Esophagus (tissue), 2 donors: ENCODE measurements around the gene FOXRED2. TPM values are rescaled to one million over a fixed set of nuclear protein-coding genes. Genes with fewer than 3 reads are reported as not detected.

Source experiments
- H3K27ac ChIP-seq, 2 donors: one replicate each; pipeline ENCODE4 v1.5.1; 2013; ENCODE audit warnings: low read depth in 2 of 2, mild to moderate bottlenecking in 2 of 2, inconsistent platforms in 1 of 2, low read length in 1 of 2, moderate library complexity in 1 of 2
- H3K27me3 ChIP-seq, 2 donors: one replicate each; pipeline ENCODE4 v1.6.1; 2013; ENCODE audit warnings: low read length in 2 of 2, control low read depth in 1 of 2, mild to moderate bottlenecking in 1 of 2; ENCODE audit not compliant: insufficient read depth in 2 of 2, control insufficient read depth in 1 of 2
- H3K36me3 ChIP-seq, 2 donors: one replicate each; pipeline ENCODE4 v1.6.1; 2013; ENCODE audit warnings: low read length in 1 of 2; ENCODE audit not compliant: control insufficient read depth in 2 of 2, insufficient read depth in 2 of 2
- H3K4me1 ChIP-seq, 2 donors: one replicate each; pipeline ENCODE4 v1.6.1; 2013; ENCODE audit warnings: low read length in 1 of 2; ENCODE audit not compliant: control insufficient read depth in 2 of 2, insufficient read depth in 2 of 2
- H3K4me3 ChIP-seq, 2 donors: one replicate each; pipeline ENCODE4 v1.5.1; 2013; ENCODE audit warnings: low read length in 2 of 2, mild to moderate bottlenecking in 2 of 2, low read depth in 1 of 2, moderate library complexity in 1 of 2
- H3K9me3 ChIP-seq, 2 donors: one replicate each; pipeline ENCODE4 v1.6.1; 2013; ENCODE audit warnings: mild to moderate bottlenecking in 2 of 2, low read depth in 1 of 2, low read length in 1 of 2, moderate library complexity in 1 of 2; ENCODE audit not compliant: control insufficient read depth in 2 of 2, insufficient read depth in 1 of 2
- WGBS, 2 donors: extraction: QIAGEN DNeasy Blood & Tissue Kit; methylation state at CpG; one replicate each; pipeline ENCODE4 v1.1.7; 2013; 5-methylcytosine and 5-hydroxymethylcytosine counted together
- polyA plus RNA-seq, 2 donors: library from polyadenylated mRNA; stranded (reverse); fragments of 200-250 nt; gene quantifications; one replicate each; pipeline ENCODE4 v1.2.3, GENCODE V29; 2013
- donor health status: healthy with polysubstance abuse.
- donor health status: Bipolar disorder and iron deficiency.

The FOXRED2 gene
- polyA plus RNA-seq, 2 donors: 3.2 to 3.7 TPM

DNA sequence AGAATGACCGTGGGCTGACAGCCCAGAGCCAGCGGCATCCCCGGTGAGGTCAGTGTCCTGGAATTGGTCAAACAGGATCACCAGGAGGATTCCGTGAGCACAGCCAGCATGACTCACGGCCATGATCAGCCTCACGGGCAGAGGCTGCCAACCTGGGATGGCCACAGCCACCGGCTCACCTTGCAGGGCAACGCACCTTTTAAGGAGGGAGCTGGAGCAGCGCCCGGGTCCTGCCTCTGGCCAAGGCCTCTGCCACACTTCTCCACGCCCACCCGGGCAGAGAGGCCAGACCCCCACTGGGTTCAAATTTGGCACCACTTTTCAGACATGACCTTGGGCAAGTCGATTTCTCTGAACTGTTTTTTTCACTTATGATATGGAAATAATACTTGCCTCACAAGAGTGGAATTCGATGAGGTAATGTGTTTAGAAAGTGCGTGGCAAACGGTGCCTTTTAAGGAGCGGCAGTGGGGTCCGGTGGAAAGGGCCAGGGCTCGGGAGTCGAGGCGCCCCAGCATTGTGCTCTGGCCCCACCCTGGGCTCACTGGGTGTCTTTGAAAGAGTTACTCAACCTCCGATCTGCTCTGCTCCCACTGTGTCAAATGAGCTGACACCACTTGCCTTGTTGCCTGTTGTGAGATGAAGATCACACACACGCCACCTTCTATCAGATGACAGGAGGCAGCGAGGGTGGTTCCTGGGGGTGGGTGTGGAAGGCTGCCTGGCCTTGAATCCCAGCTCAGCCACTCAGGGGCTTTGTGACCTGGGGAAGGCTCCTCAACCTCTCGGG is 41.4 kb downstream of the FOXRED2 start:
- 29 to 30% methylated on average over 25 of the region's 25 CpGs for WGBS, 2 donors
- Histone ChIP-seq H3K27me3 (no peaks in the 10 kb centered on the region), H3K4me3 (no peak overlapping the region), H3K27ac (peak overlapping the region; percentile 86 to 95), H3K4me1 (peaks cover 6 to 25% of the 10 kb centered on the region in 2 donors), H3K9me3 (no peaks in the 10 kb centered on the region), H3K36me3 (peaks cover 0 to 9% of the 10 kb centered on the region in 2 donors)

DNA sequence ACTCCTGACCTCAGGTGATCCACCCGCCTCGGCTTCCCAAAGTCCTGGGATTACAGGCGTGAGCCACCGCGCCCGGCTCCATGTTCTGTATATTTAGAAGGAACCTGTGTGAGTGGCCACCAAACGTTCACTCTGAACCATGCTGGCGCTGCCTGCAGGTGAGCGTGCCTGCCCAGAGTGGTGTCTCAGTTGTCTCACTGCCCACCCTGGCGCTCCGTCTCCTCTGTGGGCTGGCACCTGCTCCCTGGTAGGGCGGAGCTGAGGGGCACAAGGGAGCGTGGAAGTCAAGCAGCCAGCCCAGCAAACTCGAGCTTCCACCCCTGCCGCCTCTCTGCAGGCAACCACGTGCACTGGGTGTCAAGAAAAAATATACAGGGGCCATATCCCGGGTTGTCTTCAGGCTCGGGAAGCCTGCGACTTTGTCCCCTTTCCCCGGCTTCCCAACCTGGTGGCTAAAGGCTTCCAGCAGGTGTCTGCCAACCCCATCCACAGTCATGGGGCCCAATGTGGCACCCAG is 42.1 kb downstream of the FOXRED2 start:
- 66 to 72% methylated on average over 20 of the region's 20 CpGs for WGBS, 2 donors
- H3K36me3 ChIP-seq: peaks cover 0 to 9% of the 10 kb centered on the region in 2 donors
- peak overlapping the region; percentile 86 to 95 for H3K27ac ChIP-seq
- no peaks in the 10 kb centered on the region for H3K9me3 ChIP-seq
- no peak overlapping the region for H3K4me3 ChIP-seq
- peaks cover 6 to 23% of the 10 kb centered on the region in 2 donors for H3K4me1 ChIP-seq
- H3K27me3 ChIP-seq: no peaks in the 10 kb centered on the region

DNA sequence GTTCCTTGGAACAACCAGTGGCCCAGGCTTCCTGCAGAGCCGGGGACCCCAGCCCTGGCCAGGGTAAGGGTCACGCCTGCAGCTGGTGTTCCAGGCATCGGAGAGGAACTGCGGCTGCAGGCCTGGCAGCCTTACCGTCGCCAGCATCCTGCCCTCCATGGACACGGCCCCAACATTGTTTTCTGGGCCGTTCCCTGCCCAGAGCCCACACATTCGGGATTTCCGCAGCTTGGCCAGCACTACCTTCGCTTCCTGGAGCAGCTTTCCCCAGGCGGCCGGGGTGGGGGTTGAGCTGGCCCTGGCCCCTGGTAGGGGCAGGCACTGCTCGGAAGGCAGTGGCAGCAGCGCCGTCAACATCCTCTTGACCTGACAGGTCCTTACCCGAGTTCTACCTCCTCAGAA is 43.1 kb downstream of the FOXRED2 start:
- no peaks in the 10 kb centered on the region for H3K27me3 ChIP-seq
- H3K9me3 ChIP-seq: no peaks in the 10 kb centered on the region
- peaks cover 6 to 23% of the 10 kb centered on the region in 2 donors for H3K4me1 ChIP-seq
- H3K27ac ChIP-seq: peak overlapping the region; percentile 52 to 67
- H3K36me3 ChIP-seq: peaks cover 0 to 9% of the 10 kb centered on the region in 2 donors
- H3K4me3 ChIP-seq: no peak overlapping the region
- 72 to 78% methylated on average over 17 of the region's 17 CpGs for WGBS, 2 donors

DNA sequence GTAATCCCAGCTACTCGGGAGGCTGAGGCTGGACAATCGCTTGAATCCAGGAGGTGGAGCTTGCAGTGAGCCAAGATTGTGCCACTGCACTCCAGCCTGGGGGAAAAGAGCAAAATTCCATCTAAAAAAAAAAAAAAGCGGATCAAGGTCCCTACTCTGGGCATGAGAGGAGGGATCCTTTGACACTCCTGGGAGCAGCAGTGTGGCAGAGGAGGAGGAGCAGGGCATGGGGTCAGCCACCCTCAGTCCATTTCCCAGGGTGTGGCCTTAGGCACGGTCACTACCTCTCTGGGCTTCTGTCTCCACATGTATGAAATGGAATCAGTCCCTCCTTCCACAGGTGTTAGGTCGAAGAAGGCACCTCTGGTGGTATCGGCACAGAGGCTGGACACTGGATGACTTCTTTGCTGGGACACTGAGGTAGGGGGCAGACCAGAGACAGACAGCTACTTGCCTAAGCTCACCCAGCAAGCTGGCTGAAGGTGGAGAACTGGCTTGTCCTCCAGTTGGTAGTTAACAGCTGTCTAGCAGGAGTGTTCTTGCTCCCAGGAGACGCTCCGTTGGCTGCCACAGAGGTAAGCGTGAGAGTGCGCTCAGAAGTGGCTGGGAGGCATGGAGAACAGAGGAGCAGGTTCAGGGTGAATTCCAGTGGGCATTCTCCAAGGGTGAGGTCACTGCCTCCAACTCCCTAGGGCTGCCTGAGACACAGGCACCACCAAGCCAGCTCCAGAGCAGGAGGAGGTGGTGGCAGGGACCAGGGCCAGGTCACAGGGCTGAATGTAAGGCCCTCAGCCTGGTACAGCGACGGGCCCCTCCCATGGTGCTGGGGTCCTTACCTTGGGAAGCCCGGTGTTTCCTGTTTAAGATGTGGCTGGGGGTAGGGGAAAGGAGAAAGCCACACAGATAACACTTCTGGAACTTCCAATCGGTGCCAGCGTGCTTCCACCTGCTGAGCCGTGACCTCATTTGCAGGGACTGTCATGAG is 44.9 kb downstream of the FOXRED2 start:
- Histone ChIP-seq H3K27ac (peak overlapping the region; percentile 28 to 47), H3K27me3 (no peaks in the 10 kb centered on the region), H3K9me3 (no peaks in the 10 kb centered on the region), H3K4me3 (no peak overlapping the region), H3K36me3 (peaks cover 0 to 5% of the 10 kb centered on the region in 2 donors), H3K4me1 (peaks cover 4 to 23% of the 10 kb centered on the region in 2 donors)
- 59 to 68% methylated on average over 16 of the region's 16 CpGs for WGBS, 2 donors

DNA sequence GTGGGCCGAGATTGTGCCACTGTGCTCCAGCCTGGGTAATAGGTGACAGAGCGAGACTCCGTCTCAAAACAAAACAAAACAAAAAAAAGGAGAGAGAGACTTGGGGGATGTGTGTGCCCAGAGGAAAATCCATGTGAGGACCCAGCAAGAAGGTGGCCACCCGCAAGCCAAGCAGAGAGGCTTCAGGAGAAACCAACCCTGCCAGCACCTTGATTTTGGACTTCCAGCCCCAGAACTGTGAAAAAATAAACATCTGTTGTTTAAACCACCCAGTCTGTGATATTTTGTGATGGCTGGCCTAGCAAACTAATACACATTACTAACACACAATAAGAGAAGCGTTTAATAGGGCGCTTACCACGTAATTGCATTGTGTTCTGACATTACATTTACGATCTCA is 46.6 kb downstream of the FOXRED2 start:
- no peaks in the 10 kb centered on the region for H3K9me3 ChIP-seq
- H3K27me3 ChIP-seq: no peaks in the 10 kb centered on the region
- H3K27ac ChIP-seq: no peak overlapping the region
- H3K4me1 ChIP-seq: peaks cover 0 to 19% of the 10 kb centered on the region in 2 donors
- 93 to 96% methylated on average over 8 of the region's 8 CpGs for WGBS, 2 donors
- H3K4me3 ChIP-seq: no peak overlapping the region
- no peaks in the 10 kb centered on the region for H3K36me3 ChIP-seq

DNA sequence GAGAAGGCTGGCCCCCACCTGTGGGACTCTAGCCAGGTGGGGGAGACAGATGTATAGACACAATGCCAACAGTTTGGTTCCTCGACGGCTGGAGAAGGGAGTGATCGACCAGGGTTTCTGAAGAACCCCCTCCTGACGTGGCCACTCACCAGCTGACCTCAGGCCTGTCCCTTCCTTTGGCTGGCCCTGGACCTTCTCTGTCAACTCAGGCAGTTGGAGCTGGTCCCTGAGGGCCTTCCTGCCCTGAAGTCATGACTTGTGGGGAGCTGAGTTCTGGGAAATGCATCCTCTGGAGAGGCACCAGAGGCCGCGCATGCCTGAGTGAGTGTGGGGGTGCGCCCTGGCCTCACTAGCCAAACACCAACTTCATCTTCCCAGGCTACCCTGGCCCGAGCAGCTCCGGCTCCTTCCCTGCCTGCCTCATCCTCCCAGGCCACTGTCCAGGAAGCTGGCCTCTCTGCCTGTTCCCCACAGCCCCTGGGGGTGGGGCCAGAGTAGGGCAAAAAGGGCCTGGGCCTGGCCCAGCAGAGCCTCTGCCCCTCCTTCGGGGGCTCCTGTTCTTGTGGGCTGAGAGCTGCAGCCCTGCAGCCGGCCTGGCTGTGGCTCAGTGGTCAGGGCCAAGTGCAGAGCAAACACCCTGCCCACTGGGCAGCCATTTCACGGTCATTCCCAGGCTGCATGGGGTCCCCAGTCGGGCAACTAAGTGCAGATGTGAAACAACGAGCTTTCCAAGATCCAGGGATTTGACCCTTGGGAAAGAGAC is 49.0 kb downstream of the FOXRED2 start:
- no peak overlapping the region for H3K4me3 ChIP-seq
- no peaks in the 10 kb centered on the region for H3K9me3 ChIP-seq
- peaks cover 0 to 16% of the 10 kb centered on the region in 2 donors for H3K4me1 ChIP-seq
- no peaks in the 10 kb centered on the region for H3K27me3 ChIP-seq
- WGBS, 2 donors: 61 to 62% methylated on average over 14 of the region's 14 CpGs
- no peaks in the 10 kb centered on the region for H3K36me3 ChIP-seq
- H3K27ac ChIP-seq: peak overlapping the region; percentile 48 to 69

DNA sequence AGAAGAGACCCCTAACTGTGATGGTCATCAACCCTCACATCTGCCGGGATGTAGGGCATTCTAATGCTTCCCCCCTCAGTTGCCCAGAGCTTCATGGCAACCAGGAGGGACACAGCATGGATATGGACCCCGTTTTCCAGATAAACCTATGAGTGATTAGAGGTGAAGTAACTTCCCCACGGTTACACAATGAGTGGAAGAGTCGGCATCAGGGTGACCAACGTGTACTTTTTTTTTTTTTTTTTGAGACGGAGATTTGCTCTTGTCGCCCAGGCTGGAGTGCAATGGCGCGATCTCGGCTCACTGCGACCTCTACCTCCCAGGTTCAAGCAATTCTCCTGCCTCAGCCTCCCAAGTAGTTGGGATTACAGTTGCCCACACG is 50.4 kb downstream of the FOXRED2 start:
- no peaks in the 10 kb centered on the region for H3K36me3 ChIP-seq
- no peak overlapping the region for H3K4me3 ChIP-seq
- peaks cover 0 to 10% of the 10 kb centered on the region in 2 donors for H3K4me1 ChIP-seq
- 83 to 86% methylated on average over 12 of the region's 12 CpGs for WGBS, 2 donors
- H3K27ac ChIP-seq: no peak overlapping the region
- no peaks in the 10 kb centered on the region for H3K9me3 ChIP-seq
- no peaks in the 10 kb centered on the region for H3K27me3 ChIP-seq

DNA sequence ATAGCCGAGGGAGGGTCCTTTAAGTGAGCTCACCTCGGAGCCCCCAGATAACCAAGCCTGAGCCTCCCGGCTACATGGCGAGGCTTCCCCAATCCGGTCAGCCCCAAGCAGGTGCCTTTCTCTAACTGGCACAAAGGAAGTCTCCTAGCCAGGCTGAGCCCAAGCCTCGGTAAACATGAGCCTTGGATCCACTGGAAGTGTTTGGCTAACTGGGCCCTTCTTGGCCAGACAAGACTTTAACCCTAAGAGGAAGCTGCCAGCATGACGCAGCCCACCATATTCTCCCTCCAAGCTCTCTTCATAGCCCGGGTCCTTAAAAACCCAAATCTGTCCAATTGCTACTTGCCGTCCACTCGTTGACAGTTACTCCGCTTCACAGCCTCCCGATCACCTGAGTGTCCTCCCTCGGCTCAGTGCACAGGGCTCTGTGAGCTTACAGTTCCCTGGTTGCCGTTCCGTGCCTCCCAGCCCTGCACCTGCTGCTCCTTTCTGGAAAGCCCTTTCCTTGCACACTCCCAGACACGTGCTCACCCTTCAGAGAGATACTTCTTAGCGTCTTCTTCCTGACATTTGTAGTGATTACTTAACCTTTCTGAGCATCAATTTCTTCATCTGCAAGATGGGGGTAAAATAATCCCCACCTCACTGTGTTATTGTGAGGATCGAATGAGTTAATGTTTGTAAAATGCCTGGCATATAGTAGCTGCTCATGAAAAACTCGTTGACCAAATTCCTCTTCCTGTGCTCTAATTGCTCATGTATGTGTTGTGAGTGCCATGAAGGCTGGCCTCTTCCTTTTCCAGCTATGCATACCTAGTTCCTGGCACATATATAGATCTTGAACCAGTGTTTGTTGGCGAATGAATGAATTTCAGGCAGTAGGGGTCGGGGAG is 51.0 kb downstream of the FOXRED2 start:
- Histone ChIP-seq H3K4me1 (peaks cover 0 to 10% of the 10 kb centered on the region in 2 donors), H3K27ac (peak overlapping the region; percentile 90 to 95), H3K4me3 (peak overlapping the region; percentile 52 to 63), H3K36me3 (no peaks in the 10 kb centered on the region), H3K27me3 (no peaks in the 10 kb centered on the region), H3K9me3 (no peaks in the 10 kb centered on the region)
- 62% methylated on average over 21 of the region's 21 CpGs for WGBS, 2 donors
